GM12875 (cell line): ENCODE data around the gene TSPAN16.
"Not testable (repeated sequence)": the region's sequence is repeated elsewhere in the genome, so short reads cannot be mapped to it uniquely, and the experiment has no call there.

Experiments used
- H3K4me3 ChIP-seq: one replicate; pipeline ENCODE4 v1.5.1; 2011; ENCODE audit warnings: low read depth, low read length, control low read depth
- TF ChIP-seq, protein P1 (sequence below): IDR thresholded peaks from 2 replicates; pipeline ENCODE4 v1.5.1; 2011; ENCODE audit warnings: low read depth, mild to moderate bottlenecking, control low read depth, inconsistent platforms, low read length, moderate library complexity, borderline replicate concordance; ENCODE audit not compliant: insufficient read depth

The TSPAN16 gene

DNA sequence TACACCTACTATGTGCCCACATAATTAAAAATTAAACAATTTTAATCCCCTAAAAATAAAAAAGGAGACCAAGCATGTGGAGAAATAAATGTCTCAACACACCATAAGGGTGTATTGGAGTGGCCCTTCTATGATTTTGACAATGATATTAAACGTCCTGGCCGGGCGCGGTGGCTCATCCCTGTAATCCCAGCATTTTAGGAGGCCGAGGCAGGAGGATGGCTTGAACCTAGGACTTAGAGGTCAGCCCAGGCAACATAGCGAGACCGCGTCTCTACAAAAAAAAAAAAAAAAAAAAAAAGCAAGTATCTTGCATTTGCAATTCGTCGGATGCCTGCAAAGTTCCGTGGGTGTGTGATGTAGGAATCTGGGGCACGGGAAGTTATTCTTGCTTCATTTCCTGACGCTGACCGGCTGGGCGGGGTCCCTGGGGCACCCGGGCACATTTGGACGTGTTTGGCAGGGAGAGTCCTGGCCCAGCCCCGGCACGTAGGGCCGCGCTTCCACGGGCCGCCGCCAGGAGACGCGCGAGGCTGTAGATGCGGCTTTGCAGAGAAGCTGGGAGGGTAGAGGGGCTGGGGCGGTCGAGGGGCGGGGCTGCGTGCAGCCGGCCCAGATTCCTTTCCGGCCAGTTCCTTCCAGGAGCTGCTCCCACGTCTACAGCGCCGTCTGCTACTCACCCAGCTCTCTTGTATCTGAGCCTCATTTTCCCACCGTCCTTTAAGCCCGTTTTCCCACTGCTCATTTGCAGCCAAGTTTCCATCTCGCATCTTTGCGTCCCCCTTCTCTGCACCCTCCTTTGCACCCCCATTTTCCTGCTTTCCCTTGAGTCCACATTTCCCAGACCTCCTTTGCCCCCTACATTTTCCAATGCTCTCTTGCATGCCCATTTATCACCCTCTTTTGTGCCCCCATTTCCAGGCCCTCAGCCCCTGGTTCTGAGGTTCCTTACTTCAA, 2.2 kb upstream of the TSPAN16 start:
- no peak overlapping the region for H3K4me3 ChIP-seq
- TF ChIP-seq, protein P1, sequence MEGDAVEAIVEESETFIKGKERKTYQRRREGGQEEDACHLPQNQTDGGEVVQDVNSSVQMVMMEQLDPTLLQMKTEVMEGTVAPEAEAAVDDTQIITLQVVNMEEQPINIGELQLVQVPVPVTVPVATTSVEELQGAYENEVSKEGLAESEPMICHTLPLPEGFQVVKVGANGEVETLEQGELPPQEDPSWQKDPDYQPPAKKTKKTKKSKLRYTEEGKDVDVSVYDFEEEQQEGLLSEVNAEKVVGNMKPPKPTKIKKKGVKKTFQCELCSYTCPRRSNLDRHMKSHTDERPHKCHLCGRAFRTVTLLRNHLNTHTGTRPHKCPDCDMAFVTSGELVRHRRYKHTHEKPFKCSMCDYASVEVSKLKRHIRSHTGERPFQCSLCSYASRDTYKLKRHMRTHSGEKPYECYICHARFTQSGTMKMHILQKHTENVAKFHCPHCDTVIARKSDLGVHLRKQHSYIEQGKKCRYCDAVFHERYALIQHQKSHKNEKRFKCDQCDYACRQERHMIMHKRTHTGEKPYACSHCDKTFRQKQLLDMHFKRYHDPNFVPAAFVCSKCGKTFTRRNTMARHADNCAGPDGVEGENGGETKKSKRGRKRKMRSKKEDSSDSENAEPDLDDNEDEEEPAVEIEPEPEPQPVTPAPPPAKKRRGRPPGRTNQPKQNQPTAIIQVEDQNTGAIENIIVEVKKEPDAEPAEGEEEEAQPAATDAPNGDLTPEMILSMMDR, result peak; percentile 99

DNA sequence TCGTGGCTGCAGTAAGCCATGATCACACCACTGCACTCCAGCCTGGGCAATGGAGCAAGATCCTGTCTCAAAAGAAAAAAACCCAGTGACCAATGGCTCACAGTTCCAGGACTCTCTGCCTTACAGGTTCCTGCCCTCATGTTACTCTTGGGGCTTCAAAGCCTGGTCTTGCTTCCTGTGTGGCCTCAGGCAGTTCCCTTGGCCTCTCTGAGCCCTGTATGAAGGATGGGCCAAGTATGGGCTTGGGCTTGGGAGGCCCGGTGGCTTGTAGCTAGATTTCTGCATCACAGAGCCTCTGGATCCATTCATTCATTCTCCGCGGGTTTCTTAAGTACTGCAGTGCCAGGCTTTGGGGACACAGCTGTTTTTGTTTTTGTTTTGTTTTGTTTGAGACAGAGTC, 780 bp upstream of the TSPAN16 start:
- no peak overlapping the region for H3K4me3 ChIP-seq
- TF ChIP-seq, protein P1, result no peak

DNA sequence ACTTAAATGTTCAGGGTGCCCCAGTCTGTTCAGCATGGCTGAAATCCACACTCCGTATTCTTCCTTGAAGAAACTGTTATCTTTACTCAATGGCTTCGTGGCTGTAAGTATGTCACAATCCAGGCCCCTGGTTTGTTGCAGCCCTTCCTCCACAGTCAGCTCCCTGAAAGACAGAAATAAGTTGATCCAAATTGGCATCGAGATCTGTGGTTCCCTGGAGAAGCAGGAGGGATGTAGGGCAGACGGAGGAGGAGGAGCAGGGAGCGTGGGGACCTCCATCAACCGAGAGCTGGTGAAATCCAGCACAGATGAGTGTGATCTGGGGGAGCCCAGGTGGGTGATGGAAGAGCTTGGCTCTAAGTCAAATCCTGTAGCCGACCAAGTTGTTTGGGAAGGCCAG, 304 bp downstream of the TSPAN16 start:
- TF ChIP-seq, protein P1, result no peak
- H3K4me3 ChIP-seq, result no peak overlapping the region

DNA sequence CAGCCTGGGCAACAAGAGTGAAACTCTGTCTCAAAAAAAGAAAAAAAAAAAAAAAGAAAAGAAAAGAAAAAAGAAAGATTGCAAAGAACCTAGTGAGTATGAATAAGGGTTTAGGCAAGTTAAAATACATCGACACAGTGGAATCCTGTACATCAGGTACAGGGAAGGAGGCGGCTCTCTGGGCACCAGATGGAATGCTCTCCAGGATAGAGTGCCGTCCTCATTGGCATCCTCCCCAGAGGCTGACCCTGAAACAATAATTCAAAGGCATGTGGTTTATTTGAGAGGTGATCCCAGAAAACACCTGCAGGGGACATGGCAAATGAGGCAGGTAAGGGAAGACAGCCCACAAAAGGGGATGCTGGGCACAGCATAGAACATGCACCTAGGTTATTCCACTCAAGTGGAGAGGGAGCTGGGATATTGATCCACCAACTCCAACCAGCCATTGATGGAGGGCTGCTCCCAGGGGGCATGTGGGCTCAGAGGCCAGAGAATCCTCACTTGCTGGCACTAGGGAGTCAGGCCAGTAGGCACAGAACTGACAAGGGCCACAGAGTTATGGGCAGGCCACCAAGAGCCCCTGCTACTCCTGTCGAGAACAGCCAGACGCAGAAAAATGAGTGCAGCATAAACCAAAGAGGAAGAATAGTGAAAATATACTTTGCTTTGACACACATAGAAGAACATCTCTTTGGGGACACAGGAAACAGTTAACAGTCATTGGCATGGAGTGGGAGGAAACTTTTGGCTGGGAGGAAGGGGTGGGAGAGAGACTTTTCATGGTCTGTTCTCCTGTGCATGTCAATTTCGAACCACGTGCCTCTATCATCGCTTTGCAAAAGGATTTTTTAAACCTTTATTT, 4.2 kb downstream of the TSPAN16 start:
- H3K4me3 ChIP-seq, result no peak overlapping the region
- TF ChIP-seq, protein P1, result no peak

DNA sequence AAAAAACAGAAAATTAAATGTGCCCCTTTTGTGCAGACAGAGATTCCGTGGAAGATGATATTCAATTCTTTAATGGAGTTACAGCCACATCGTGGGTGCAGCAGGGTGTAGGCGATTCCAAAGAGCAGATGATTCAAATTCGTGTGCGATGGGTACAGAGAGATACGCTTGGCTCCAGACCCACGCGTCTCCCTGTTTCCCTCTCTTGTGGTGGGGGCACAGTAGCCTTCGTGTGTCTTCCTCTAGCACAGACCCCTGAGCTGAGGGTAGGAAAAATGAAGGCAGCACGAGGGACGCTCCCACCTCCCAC, 4.8 kb downstream of the TSPAN16 start:
- no peak overlapping the region for H3K4me3 ChIP-seq
- TF ChIP-seq, protein P1, result no peak

DNA sequence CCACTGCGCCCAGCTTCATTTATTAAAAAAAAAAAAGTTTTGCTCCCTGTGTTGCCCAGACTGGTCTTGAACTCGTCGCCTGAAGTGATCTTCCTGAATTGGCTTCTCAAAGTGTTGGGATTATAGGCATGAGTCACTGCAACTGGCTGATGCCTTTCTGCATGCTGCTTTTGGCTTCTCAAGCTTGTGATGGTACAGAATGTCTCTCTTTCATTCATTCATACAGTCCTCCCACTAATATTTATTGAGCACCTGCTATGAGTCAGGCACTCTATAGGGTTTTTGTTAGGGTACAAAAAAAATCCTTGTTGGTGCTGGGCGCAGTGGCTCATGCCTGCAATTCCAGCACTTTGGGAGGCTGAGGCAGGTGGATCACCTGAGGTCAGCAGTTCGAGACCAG, 9.0 kb downstream of the TSPAN16 start:
- H3K4me3 ChIP-seq, result no peak overlapping the region
- TF ChIP-seq, protein P1, result no peak

DNA sequence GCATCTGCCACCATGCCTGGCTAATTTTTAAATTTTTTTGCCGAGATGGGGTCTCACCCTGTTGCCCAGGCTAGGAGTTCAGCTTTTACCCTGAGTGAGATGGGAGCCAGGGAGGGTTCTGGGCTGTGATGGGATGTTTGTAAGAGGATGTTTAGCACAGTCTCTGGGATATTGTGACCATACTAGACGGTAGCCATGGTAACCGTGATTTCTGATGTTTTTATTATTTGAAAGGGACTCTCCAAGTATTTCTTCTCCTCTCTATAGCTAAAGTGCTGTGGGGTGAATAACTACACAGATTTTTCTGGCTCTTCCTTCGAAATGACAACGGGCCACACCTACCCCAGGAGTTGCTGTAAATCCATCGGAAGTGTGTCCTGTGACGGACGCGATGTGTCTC, 10.4 kb downstream of the TSPAN16 start:
- TF ChIP-seq, protein P1, result no peak
- H3K4me3 ChIP-seq, result no peak overlapping the region

DNA sequence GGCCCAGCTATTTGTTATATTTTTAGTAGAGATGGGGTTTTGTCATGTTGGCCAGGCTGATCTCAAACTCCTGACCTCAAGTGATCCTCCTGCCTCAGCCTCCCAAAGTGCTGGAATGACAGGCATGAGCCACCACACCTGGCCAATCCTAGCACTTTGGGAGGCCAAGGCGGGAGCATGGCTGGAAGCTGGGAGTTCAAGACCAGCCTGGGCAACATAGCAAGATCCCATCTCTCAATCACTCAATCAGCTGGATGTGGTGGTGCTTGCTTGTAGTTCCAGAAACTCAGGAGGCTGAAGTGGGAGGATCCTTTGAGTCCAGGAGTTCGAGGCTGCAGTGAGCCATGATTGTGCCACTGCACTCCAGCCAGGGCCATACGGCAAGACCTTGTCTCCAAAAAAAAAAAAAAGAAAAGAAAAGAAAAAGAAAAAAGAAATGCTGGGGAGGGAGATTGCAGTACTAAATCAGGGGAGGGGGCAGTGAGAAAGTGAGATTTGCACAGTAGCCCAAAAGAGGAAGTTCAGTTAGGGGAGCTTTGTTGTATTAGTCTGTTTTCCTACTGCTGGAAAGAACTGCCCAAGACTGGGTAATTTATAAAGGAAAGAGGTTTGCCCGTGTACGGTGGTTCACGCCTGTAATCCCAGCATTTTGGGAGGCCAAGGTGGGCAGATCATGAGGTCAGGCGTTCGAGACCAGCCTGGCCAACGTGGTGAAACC, 24.5 kb downstream of the TSPAN16 start:
- not testable (repeated sequence) for H3K4me3 ChIP-seq
